Posterior cingulate gyrus (tissue), 11 donors: Measurements from ENCODE around the gene LILRA1.
A peak's percentile ranks its signal among the peaks of the same experiment; 100 is the strongest.
"Not testable (repeated sequence)": the region's sequence is repeated elsewhere in the genome, so short reads cannot be mapped to it uniquely, and the experiment has no call there.

Source experiments
- DNase-seq, 10 donors: peaks; one replicate each; pipeline versions ENCODE4 v3.0.0 to v3.0.0-alpha.2; 2020 to 2021; ENCODE audit warnings: mixed read lengths in 3 of 10
- intact Hi-C: fragments of 100-400 bp; cut with DNase I; formaldehyde crosslinking; loops from one replicate; pipeline ENCODE4 v1.15.1; 2023

Gene LILRA1

DNA sequence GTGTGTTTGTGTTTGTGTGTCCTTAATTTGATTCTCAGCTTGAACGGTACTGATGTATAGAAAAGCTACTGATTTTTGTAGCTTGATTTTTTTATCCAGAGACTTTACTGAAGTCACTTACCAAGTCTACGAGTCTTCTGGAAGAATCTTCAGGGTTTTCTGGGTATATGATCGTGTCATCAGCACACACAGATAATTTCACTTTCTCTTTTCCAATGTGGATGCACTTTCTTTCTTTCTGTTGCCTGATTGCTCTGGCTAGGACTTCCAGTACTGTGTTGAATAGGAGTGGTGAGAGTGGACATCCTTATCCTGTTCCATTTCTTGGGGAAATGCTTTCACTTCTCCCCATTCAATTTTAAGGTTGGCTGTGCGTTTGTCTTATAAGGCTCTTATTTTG lies 29.0 kb downstream of the LILRA1 start:
- DNase-seq = no peak
- intact Hi-C loops = no loop called here

DNA sequence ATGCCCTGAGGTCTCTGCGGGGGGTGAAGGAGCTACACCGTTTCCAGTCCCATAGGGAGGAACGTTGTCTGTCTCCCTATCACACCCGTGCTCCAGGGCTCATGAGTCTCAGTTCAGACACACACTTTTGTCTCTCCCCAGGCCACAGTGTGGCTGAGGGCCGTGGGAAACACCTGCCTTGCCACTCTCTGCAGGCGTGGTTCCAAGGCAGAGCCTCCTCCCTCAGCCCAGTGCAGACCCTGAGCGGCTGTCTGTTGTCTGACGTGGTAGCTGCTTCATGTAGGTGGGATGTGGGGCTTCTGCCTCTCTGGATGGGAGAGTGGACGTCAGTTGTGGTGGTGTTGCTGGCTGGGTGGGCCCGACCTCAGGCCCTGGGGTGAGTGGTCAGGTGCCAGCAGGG lies 30.8 kb downstream of the LILRA1 start:
- intact Hi-C loops = not testable (repeated sequence)

DNA sequence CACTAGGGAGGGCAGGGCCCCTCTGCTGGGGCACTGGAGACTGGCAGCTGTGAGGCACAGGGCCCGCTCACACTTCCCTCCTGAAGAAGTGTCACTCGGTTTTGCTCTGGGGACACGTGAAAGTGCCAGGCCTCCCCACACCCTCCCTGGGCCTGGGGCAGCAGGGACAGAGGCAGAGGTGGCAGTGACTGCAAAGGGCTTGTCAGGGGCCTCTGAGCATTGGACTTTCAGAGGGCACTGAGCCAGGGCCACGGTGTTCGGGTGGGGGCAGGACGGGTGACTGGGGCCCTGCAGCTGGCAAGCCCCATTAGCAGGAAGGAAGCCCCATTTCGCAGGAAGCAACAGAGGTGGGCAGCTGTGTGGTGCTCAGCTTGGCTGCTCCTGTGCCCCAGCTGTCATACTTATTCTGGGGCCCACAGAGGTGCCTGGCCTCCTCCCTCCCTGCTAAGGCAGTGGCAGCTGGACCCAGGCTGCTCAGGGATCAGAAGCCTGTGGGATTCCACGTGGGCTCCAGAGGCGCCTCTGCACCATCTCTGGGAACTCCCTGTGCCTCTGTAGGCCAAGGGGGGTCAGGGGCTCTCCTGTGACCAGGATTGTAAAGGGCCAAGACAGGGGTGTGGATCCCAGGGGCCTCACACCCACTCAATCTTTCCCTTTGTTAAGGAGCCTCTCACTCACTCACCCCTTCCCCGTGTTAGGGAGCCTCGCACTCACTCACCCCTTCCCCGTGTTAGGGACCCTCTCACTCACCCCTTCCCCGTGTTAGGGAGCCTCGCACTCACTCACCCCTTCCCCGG lies 31.7 kb downstream of the LILRA1 start:
- DNase-seq = peak in 1 of 10 donors; percentile 44
- intact Hi-C loops = not testable (repeated sequence)

More for the DNA sequence above, 30.8 kb downstream of the LILRA1 start:
- DNase-seq = not testable (repeated sequence)

DNA sequence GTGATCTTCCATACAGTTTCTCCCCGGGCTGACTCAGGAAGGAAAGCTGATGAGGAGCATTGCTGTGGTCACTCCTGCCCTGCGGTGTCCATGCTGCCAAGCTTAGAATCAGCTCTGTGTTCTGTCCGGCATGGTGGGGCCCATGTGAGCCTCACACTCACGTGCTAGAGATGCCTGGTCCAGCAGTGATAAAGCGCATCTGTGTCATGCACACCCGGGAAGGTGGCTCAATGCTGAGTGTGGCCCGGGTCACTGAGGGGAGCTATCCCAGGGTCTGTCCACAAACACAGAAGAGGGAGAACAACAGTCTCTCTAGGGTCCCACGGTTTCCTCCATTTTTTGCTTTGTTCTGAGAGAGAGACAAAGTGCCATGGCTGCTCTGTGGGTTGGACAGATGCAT lies 33.3 kb downstream of the LILRA1 start:
- intact Hi-C loops = no loop called here
- DNase-seq = no peak

DNA sequence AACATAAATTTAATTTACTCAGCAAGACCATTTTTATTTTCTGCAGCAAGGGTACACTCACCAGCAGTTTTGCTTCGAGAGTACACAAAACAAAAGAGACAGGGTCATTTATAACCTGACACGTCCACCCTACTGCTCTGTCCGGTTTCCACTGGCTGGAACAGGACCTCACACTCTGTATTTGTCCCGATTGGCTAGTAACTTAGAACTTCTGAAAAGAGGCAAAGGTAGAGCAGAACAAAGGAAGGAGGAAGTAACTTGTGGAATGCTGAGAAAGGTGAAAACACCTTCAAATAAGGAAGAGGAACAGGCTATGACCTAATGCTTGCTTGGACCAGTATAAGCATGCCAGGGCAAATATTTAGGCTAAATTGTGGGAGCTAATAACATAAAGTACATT lies 34.5 kb downstream of the LILRA1 start:
- intact Hi-C loops, DNase-seq: not testable (repeated sequence)

DNA sequence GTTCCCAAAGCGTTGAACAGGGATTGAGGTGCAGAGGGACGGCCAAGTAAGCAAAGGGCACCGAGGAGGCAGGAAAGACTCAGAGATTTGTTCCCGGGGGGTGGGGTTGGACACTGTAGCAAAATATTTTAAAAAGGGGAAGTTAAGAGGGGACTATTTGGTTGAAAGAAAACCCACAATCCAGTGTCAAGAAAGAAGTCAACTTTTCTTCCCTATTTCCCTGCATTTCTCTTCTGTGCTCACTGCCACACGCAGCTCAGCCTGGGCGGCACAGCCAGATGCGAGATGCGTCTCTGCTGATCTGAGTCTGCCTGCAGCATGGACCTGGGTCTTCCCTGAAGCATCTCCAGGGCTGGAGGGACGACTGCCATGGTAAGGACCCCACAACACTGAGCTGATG lies 36.8 kb downstream of the LILRA1 start, which contains the start of gene LILRB1:
Gene LILRB1 (plus strand): TSS at position 223 of the 400 bp plus-strand sequence. CDS start 590 bp downstream, outside the sequence.
- intact Hi-C loops, DNase-seq: not testable (repeated sequence)

DNA sequence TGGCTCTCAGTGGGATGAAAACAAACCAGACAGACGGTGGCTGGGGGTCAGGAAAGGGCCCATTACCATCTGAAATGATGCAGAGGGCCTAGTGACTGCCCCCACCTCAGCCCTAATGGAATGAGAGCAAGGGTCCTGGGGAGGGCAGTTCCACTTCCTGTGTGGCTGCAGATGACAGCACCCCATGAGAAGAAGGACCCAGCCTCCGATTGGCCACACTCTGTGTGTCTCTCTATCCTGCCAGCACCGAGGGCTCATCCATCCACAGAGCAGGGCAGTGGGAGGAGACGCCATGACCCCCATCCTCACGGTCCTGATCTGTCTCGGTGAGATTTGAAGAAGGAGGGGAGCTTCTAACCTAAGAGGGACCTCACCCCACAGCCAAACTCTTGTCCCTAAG lies 37.4 kb downstream of the LILRA1 start:
- no peak for DNase-seq
- intact Hi-C loops = no loop called here

DNA sequence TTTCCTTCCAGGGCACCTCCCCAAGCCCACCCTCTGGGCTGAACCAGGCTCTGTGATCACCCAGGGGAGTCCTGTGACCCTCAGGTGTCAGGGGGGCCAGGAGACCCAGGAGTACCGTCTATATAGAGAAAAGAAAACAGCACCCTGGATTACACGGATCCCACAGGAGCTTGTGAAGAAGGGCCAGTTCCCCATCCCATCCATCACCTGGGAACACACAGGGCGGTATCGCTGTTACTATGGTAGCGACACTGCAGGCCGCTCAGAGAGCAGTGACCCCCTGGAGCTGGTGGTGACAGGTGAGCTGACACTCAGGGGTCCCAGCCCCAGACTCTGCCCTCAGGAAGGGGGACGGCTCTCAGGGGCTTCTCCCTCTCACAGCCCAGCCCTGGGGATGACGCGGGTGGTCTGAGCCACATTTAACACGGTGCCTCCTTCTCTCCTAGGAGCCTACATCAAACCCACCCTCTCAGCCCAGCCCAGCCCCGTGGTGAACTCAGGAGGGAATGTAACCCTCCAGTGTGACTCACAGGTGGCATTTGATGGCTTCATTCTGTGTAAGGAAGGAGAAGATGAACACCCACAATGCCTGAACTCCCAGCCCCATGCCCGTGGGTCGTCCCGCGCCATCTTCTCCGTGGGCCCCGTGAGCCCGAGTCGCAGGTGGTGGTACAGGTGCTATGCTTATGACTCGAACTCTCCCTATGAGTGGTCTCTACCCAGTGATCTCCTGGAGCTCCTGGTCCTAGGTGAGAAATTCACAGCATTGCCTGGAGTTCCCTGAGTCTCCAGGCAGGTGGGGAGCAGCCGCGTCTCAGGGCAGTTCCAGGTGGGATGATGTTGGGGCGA lies 38.3 kb downstream of the LILRA1 start:
- DNase-seq, intact Hi-C loops: not testable (repeated sequence)

DNA sequence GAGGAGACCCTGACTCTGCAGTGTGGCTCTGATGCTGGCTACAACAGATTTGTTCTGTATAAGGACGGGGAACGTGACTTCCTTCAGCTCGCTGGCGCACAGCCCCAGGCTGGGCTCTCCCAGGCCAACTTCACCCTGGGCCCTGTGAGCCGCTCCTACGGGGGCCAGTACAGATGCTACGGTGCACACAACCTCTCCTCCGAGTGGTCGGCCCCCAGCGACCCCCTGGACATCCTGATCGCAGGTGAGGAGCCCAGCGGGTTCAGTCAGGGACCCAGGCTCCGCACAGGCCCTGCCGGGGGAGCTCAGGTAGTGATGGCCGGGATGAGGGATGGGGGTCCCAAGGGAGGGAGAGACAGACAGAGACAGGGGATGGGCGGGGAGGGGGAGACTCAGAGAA lies 39.1 kb downstream of the LILRA1 start:
- intact Hi-C loops = not testable (repeated sequence)

DNA sequence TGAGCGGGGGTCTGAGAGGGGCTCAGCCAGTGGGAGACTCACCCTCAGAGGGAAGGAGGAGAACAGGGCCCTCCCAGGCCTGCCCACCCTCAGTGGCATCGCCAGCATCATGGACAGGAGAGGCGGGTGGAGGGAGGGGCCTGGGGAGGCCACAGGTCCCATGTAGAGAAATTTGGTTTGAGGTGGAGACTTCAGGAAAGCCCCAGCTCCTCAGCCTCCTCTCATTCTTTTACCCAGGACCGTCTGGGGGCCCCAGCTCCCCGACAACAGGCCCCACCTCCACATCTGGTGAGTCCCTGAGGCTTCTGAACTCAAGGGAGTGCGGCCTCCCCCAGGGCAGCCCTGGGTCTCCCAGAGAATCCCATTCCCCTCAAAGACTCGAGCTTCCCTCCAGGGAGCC lies 40.0 kb downstream of the LILRA1 start:
- intact Hi-C loops = no loop called here
- no peak for DNase-seq

More for the DNA sequence above, 39.1 kb downstream of the LILRA1 start:
- not testable (repeated sequence) for DNase-seq

DNA sequence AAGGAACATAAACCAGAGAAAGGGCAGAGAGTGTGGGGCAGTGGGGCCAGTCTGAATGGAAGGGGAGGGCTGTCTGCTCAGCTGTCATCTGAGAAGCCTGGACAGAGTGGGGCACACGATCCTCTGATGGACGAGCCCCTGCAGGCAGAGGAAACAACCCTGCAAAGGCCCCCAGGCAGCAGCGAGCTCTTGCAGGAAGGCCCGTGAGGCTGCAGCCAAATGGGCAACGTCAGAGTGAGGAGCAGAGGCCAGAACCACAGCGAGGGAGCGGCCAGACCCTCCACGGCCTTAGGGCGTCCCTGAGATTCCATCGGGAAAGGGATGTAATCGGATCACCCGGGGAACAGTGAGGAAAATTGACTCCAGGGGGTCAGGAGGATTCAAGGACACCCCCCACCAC lies 42.6 kb downstream of the LILRA1 start:
- DNase-seq, intact Hi-C loops: not testable (repeated sequence)

DNA sequence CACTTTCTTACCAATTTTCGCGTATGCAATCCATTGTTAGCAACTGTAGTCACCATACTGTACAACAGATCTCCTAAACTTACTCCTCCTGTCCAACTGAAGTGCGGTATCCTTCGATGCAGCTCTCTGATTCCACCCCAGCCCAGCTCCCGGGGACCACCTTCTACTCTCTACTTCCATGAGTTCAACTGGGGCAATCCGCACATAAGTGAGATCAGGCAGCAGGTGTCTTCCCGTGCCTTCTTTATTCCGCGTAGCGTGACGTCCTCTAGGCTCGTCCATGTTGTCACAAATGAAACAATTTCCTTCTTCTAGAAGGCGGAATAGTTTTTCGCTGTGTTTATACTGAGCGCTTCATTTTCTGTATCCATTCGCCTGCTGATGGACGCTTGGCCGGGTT lies 45.3 kb downstream of the LILRA1 start:
- peak in 1 of 10 donors; percentile 55 for DNase-seq
- intact Hi-C loops = no loop called here

DNA sequence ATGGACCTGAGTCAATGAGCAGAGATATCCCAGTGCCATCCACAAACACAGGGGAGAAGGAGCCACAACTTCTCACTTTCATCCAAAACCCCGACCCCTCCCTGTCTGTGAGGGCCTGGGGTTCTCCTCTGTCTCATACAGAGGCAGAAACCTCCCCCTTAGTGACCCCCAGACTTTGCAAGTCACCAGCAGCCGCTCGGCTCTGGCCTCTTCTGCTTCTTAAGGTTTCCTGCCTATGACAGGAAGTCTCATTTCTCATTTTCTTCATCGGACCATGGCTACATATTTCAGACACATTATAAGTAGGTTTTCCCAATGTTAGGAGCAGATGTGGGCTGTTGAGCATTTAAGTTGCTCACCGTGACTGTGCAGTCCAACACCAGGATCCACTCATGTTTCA lies 49.5 kb downstream of the LILRA1 start:
- intact Hi-C loops, DNase-seq: not testable (repeated sequence)

DNA sequence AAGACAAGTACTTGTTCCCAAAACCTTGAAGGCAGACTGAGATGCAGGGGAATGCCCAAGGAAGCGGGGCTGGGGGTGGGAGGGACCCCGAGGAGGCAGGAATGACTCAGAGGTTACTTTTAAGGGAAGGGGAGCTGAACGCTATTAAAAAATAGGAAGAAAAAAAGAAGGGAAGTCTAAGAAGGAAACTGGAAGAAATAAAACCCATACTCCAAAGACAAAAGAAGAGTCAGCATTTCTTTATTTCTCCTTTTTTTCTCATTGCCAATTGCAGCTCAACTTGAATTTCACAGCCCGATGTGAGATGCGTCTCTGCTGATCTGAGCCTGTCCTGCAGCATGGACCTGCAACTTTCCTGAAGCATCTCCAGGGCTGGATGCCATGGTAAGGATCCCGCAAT lies 50.2 kb downstream of the LILRA1 start:
- intact Hi-C loops, DNase-seq: not testable (repeated sequence)

DNA sequence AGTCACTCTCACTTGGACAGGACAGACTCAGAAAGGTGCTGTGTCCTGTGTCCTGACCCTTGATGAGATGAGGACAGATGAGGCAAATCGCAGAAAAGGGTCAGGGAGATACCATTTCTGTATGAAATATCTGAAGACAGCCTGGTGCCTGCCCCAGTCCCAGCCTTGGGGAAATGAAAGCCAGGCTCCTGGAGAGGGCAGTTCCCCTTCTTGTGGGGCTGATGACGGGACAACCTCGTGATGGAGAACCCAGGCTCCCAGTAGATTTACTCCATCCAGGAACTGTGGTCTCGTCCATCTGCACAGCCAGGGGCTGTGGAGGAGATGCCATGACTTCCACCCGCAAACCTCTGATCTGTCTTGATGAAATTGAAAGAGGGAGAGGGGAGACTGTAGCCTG lies 50.6 kb downstream of the LILRA1 start:
- peak in 1 of 10 donors; percentile 10 for DNase-seq
- intact Hi-C loops = no loop called here

DNA sequence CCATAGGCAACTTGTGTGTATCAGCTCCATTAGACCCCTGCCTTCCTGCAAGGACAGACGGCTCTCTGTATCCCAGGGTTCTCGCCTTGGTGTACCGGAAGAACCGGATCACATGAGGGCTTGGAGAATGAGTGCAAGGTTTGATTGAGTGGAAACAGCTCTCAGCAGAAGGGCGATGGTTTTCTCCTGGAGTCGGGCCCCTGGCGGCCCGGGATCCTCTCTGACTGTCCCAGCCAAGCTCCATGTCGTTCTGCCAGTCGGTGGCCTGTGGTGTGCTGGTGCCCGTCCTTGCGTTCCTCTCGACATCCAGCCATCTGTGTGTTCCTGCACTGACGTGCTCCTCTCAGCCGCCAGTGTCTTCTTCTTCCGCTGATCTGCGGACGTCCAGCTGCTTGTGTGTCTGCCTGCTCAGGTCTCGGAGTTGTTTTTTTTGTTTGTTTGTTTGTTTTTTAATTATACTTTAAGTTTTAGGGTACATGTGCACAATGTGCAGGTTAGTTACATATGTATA lies 53.0 kb downstream of the LILRA1 start:
- peak in 1 of 10 donors; percentile 62 for DNase-seq
- intact Hi-C loops = no loop called here

DNA sequence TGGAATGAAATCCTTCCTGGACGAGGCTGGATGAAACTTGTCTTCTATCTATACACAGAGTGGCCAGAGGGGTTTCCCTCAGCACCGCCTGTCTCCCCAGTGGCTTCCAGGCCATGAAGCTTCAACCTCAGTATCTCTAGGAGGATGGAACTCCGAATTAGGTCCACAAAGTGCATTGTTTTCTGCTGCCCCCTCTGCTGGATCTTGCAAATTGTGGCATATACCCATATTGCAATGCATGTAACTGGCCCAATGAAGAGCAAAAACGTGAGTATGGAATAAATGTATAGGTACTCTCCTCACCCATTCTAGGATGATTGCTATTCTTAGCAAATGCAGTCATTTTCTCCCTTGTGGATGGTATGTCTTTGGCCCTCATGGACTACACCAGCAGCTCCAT lies 54.7 kb downstream of the LILRA1 start:
- no peak for DNase-seq
- intact Hi-C loops = no loop called here

DNA sequence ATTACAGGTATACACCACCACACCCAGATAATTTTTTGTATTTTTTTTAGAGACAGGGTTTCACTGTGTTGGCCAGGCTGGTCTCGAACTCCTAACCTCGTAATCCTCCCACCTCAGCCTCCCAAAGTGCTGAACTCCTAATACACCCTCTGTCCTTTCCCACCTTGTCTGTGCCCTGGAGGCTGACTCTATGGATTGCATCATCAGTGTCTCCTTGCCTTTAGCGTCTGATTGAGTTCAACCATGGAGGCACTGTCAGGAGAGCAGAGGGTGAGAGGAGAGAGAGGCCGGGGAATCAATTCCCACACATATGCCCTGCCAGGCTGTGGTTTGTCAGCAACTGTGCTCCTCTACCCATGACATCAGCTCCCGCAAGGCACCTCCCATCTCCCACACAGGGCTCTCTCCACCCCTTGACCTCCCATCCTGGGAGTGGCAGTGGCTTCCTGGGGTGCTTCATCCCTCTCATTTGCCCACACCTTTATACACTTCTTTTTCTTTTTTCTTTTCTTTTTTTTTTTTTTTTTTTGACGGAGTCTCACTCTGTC lies 56.8 kb downstream of the LILRA1 start:
- intact Hi-C loops = no loop called here
- DNase-seq = no peak
